Measurements from ENCODE around the gene MRPL55.

MRPL55 gene

DNA sequence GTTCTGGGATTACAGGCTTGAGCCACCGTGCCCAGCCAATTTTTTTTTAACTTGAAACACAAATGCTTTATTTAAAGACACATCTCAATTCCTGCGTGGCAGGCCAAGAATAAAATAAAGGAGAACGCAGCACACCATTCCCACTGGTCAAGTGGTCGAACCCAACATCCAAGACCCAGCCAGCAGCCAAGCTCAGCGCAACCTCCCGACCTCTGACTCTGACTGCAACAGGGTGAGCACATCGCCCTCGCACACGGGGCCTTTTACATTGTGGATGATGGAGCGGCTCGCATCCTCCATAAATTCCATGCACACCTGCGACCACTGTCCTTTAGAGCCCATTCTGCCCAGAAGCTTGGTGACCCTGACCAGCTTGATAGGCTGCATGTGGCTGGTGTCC lies 25.5 kb upstream of the MRPL55 start:
- no peak for TF ChIP-seq CTCF (IDR thresholded peaks at IDR 0.05)
- Histone ChIP-seq H3K27me3 (no peaks in the 10 kb centered on the region), H3K4me3 (ENCODE audit: low read depth in 1 of 2, low read length in 1 of 2) (no peak overlapping the region), H3K4me1 (ENCODE audit: control insufficient read depth in 1 of 2, insufficient read depth in 1 of 2, low read depth in 1 of 2, low read length in 1 of 2) (peaks cover 23 to 33% of the 10 kb centered on the region in 2 experiments), H3K9me3 (no peaks in the 10 kb centered on the region), H3K27ac (no peak overlapping the region), H3K36me3 (no peaks in the 10 kb centered on the region)

GRCh38 chr1:228131766-228132165 lies 22.7 kb upstream of the MRPL55 start:
- Histone ChIP-seq H3K27ac (no peak overlapping the region), H3K36me3 (no peaks in the 10 kb centered on the region), H3K9me3 (no peaks in the 10 kb centered on the region), H3K4me3 (ENCODE audit: low read depth in 1 of 2, low read length in 1 of 2) (no peak overlapping the region), H3K27me3 (no peaks in the 10 kb centered on the region), H3K4me1 (ENCODE audit: control insufficient read depth in 1 of 2, insufficient read depth in 1 of 2, low read depth in 1 of 2, low read length in 1 of 2) (peaks cover 13 to 21% of the 10 kb centered on the region in 2 experiments)
- TF ChIP-seq CTCF (IDR thresholded peaks at IDR 0.05), result no peak

DNA sequence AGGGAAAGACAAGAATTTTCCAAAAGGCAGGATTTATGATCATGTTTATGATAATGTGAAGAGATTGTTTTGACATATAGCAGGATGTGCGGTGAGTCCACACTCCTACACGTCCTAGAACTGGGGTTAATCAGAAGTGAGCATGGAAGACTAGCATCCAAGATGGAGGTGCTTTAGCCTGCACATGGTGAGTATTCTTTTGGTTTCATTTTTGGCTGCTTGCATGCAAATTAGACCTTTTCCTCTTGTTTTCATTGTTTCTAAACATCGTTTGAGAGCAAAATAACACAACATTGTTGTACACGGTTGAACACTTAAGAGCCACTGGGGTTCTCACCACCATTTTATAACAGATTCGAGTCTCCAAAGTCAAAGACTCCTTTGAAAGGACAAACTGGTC lies 16.1 kb upstream of the MRPL55 start:
- H3K36me3 ChIP-seq, result no peaks in the 10 kb centered on the region
- peaks cover 21% of the 10 kb centered on the region for H3K27me3 ChIP-seq
- no peak overlapping the region for H3K27ac ChIP-seq
- H3K4me3 ChIP-seq (ENCODE audit: low read depth in 1 of 2, low read length in 1 of 2), result no peak overlapping the region
- TF ChIP-seq CTCF (IDR thresholded peaks at IDR 0.05), result no peak
- H3K9me3 ChIP-seq, result no peaks in the 10 kb centered on the region
- H3K4me1 ChIP-seq (ENCODE audit: control insufficient read depth in 1 of 2, insufficient read depth in 1 of 2, low read depth in 1 of 2, low read length in 1 of 2), result peaks cover 0 to 5% of the 10 kb centered on the region in 2 experiments

DNA sequence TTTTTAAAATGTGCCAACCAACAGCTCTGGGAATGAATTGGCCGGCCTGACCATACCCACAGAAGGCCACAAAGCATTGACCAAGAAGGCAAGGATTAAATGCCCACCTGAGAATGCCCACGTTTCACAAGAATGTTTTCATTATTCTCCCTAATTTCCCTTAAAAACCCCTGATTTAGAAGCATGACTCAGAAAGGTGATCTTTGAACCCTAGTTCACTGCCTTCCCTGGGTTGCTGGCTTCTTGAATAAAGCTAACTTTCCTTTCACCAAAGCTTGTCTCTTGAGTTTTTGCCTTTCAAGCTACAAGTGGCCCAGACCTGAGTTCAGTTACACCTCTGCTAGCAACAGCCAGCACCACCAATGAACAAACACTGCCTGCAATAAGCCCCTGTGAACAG lies 14.4 kb upstream of the MRPL55 start:
- H3K27ac ChIP-seq, result no peak overlapping the region
- H3K9me3 ChIP-seq, result no peaks in the 10 kb centered on the region
- H3K27me3 ChIP-seq, result peaks cover 21% of the 10 kb centered on the region
- TF ChIP-seq CTCF (IDR thresholded peaks at IDR 0.05), result no peak
- H3K4me3 ChIP-seq (ENCODE audit: low read depth in 1 of 2, low read length in 1 of 2), result no peak overlapping the region
- H3K4me1 ChIP-seq (ENCODE audit: control insufficient read depth in 1 of 2, insufficient read depth in 1 of 2, low read depth in 1 of 2, low read length in 1 of 2), result peaks cover 0 to 5% of the 10 kb centered on the region in 2 experiments
- no peaks in the 10 kb centered on the region for H3K36me3 ChIP-seq

- no peak for TF ChIP-seq CTCF (IDR thresholded peaks at IDR 0.05)
- Histone ChIP-seq H3K36me3 (no peaks in the 10 kb centered on the region), H3K27me3 (peaks cover 21% of the 10 kb centered on the region), H3K27ac (no peak overlapping the region), H3K4me1 (ENCODE audit: control insufficient read depth in 1 of 2, insufficient read depth in 1 of 2, low read depth in 1 of 2, low read length in 1 of 2) (peaks cover 0 to 5% of the 10 kb centered on the region in 2 experiments), H3K9me3 (no peaks in the 10 kb centered on the region), H3K4me3 (ENCODE audit: low read depth in 1 of 2, low read length in 1 of 2) (no peak overlapping the region)
Observed at GRCh38 chr1:228122921-228123441, 13.9 kb upstream of the MRPL55 start.

Measured in neutrophil (primary cell).